ENCODE measurements around the gene ZMYM2. TPM values are rescaled to one million over a fixed set of nuclear protein-coding genes. Genes with fewer than 3 reads are reported as not detected.

The ZMYM2 gene
- total and polyA plus RNA-seq, 2 of the 13 experiments (the other 11 are each of a cell fraction or from before 2014, with no cell fraction given) = 22.4 to 40.8 TPM

GRCh38 chr13:20002787-20003186 is 44.3 kb downstream of the ZMYM2 start (continued):
- TF ChIP-seq, protein P1, sequence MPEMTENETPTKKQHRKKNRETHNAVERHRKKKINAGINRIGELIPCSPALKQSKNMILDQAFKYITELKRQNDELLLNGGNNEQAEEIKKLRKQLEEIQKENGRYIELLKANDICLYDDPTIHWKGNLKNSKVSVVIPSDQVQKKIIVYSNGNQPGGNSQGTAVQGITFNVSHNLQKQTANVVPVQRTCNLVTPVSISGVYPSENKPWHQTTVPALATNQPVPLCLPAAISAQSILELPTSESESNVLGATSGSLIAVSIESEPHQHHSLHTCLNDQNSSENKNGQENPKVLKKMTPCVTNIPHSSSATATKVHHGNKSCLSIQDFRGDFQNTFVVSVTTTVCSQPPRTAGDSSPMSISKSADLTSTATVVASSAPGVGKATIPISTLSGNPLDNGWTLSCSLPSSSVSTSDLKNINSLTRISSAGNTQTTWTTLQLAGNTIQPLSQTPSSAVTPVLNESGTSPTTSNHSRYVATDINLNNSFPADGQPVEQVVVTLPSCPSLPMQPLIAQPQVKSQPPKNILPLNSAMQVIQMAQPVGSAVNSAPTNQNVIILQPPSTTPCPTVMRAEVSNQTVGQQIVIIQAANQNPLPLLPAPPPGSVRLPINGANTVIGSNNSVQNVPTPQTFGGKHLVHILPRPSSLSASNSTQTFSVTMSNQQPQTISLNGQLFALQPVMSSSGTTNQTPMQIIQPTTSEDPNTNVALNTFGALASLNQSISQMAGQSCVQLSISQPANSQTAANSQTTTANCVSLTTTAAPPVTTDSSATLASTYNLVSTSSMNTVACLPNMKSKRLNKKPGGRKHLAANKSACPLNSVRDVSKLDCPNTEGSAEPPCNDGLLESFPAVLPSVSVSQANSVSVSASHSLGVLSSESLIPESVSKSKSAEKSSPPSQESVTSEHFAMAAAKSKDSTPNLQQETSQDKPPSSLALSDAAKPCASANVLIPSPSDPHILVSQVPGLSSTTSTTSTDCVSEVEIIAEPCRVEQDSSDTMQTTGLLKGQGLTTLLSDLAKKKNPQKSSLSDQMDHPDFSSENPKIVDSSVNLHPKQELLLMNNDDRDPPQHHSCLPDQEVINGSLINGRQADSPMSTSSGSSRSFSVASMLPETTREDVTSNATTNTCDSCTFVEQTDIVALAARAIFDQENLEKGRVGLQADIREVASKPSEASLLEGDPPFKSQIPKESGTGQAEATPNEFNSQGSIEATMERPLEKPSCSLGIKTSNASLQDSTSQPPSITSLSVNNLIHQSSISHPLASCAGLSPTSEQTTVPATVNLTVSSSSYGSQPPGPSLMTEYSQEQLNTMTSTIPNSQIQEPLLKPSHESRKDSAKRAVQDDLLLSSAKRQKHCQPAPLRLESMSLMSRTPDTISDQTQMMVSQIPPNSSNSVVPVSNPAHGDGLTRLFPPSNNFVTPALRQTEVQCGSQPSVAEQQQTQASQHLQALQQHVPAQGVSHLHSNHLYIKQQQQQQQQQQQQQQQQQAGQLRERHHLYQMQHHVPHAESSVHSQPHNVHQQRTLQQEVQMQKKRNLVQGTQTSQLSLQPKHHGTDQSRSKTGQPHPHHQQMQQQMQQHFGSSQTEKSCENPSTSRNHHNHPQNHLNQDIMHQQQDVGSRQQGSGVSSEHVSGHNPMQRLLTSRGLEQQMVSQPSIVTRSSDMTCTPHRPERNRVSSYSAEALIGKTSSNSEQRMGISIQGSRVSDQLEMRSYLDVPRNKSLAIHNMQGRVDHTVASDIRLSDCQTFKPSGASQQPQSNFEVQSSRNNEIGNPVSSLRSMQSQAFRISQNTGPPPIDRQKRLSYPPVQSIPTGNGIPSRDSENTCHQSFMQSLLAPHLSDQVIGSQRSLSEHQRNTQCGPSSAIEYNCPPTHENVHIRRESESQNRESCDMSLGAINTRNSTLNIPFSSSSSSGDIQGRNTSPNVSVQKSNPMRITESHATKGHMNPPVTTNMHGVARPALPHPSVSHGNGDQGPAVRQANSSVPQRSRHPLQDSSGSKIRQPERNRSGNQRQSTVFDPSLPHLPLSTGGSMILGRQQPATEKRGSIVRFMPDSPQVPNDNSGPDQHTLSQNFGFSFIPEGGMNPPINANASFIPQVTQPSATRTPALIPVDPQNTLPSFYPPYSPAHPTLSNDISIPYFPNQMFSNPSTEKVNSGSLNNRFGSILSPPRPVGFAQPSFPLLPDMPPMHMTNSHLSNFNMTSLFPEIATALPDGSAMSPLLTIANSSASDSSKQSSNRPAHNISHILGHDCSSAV (CRISPR knock-in tag; IDR thresholded peaks at IDR 0.05; ENCODE audit: borderline replicate concordance) = no peak
- TF ChIP-seq ZNF460 (CRISPR knock-in tag; IDR thresholded peaks at IDR 0.05; ENCODE audit: borderline replicate concordance) = no peak
- TF ChIP-seq, protein P2, sequence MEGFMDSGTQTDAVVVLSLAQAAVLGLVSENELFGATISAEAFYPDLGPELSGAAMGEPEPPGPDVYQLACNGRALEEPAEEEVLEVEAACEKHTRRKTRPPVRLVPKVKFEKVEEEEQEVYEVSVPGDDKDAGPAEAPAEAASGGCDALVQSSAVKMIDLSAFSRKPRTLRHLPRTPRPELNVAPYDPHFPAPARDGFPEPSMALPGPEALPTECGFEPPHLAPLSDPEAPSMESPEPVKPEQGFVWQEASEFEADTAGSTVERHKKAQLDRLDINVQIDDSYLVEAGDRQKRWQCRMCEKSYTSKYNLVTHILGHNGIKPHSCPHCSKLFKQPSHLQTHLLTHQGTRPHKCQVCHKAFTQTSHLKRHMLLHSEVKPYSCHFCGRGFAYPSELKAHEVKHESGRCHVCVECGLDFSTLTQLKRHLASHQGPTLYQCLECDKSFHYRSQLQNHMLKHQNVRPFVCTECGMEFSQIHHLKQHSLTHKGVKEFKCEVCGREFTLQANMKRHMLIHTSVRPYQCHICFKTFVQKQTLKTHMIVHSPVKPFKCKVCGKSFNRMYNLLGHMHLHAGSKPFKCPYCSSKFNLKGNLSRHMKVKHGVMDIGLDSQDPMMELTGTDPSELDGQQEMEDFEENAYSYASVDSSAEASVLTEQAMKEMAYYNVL (CRISPR knock-in tag; IDR thresholded peaks at IDR 0.05; ENCODE audit: borderline replicate concordance) = no peak
- TF ChIP-seq, protein P3, sequence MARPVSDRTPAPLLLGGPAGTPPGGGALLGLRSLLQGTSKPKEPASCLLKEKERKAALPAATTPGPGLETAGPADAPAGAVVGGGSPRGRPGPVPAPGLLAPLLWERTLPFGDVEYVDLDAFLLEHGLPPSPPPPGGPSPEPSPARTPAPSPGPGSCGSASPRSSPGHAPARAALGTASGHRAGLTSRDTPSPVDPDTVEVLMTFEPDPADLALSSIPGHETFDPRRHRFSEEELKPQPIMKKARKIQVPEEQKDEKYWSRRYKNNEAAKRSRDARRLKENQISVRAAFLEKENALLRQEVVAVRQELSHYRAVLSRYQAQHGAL (CRISPR knock-in tag; IDR thresholded peaks at IDR 0.05; ENCODE audit: not compliant biosample characterization) = no peak
- no peak for TF ChIP-seq ARNTL (CRISPR knock-in tag; IDR thresholded peaks at IDR 0.05)
- TF ChIP-seq SIN3B (IDR thresholded peaks at IDR 0.05; ENCODE audit: low read length) = no peak
- TF ChIP-seq SAP130 (CRISPR knock-in tag; IDR thresholded peaks at IDR 0.05; ENCODE audit: low read depth) = no peak
- TF ChIP-seq ZNF598 (CRISPR knock-in tag; IDR thresholded peaks at IDR 0.05; ENCODE audit: borderline replicate concordance) = no peak
- TF ChIP-seq MTA3 (CRISPR knock-in tag; IDR thresholded peaks at IDR 0.05) = no peak
